H7 (cell line): ENCODE results near the gene CENPU. TPM values are rescaled to one million over a fixed set of nuclear protein-coding genes. Genes with fewer than 3 reads are reported as not detected.

Experiments used
- DNase-seq: peaks from one replicate; pipeline ENCODE4 v3.0.0; 2012
- H3K27me3 ChIP-seq: 2 replicates; pipeline ENCODE4 v1.6.0; 2011; ENCODE audit warnings: mild to moderate bottlenecking, low read length; ENCODE audit not compliant: control insufficient read depth, insufficient read depth
- H3K36me3 ChIP-seq: replicated peaks from 2 replicates; pipeline ENCODE4 v1.5.1; 2011; ENCODE audit warnings: low read length; ENCODE audit not compliant: control insufficient read depth, insufficient read depth
- H3K4me3 ChIP-seq: 2 replicates; pipeline ENCODE4 v1.5.1; 2011; ENCODE audit warnings: low read depth, mild to moderate bottlenecking, control low read depth, low read length, moderate library complexity; ENCODE audit not compliant: insufficient read depth
- total RNA-seq: library from RNA; depleted of rRNA; stranded (reverse); fragments of >200 nt; shearing (Covaris generic); gene quantifications from 2 replicates; pipeline ENCODE4 v1.2.3, GENCODE V29; 2014

Gene CENPU
- total RNA-seq, 1 experiment from 2014 or later, result 74.8 TPM

DNA sequence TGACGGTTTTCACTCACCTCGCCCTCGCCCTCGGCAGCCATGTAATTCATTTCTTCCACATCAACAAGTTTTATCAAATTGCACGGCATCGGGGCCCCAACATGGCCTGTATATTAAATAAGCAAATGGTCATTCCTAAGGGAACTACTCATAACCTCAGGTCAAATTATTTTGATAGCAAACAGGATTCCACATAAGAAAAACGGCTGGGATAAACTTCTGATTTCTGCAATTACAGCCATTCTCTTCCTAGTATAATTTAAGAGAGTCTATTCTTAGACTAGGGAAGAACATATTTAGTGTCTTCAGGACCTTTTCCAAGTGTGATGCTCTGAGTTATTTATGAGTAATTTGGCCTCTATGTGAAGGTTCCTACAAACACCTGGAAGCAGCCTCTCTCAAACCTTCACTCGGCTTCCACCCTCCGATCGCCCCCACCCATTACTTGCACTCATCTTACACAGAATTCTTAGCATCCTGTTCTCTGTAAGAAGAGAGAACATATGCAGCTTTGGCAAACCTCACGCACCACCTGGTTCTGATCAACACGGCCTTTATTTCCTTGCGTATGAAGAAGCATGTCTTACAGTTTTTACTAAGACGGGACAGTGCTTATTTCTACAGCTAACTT is 29.4 kb upstream of the CENPU start:
- H3K36me3 ChIP-seq, result no peaks in the 10 kb centered on the region
- H3K4me3 ChIP-seq, result no peak overlapping the region
- DNase-seq, result no peak
- H3K27me3 ChIP-seq, result no peaks in the 10 kb centered on the region

- Histone ChIP-seq H3K36me3 (no peaks in the 10 kb centered on the region), H3K4me3 (no peak overlapping the region)
Measured at GRCh38 chr4:184762100-184762499, 28.2 kb upstream of the CENPU start.

GRCh38 chr4:184760681-184761080 is 26.8 kb upstream of the CENPU start:
- Histone ChIP-seq H3K4me3 (no peak overlapping the region), H3K36me3 (no peaks in the 10 kb centered on the region), H3K27me3 (no peaks in the 10 kb centered on the region)
- DNase-seq, result no peak

More at GRCh38 chr4:184762100-184762499, 28.2 kb upstream of the CENPU start:
- DNase-seq, result no peak
- no peaks in the 10 kb centered on the region for H3K27me3 ChIP-seq

GRCh38 chr4:184757810-184758209 is 23.9 kb upstream of the CENPU start:
- Histone ChIP-seq H3K36me3 (no peaks in the 10 kb centered on the region), H3K27me3 (no peaks in the 10 kb centered on the region), H3K4me3 (no peak overlapping the region)
- DNase-seq, result no peak

GRCh38 chr4:184756399-184756798 is 22.5 kb upstream of the CENPU start:
- Histone ChIP-seq H3K36me3 (no peaks in the 10 kb centered on the region), H3K4me3 (no peak overlapping the region), H3K27me3 (no peaks in the 10 kb centered on the region)
- DNase-seq, result no peak

DNA sequence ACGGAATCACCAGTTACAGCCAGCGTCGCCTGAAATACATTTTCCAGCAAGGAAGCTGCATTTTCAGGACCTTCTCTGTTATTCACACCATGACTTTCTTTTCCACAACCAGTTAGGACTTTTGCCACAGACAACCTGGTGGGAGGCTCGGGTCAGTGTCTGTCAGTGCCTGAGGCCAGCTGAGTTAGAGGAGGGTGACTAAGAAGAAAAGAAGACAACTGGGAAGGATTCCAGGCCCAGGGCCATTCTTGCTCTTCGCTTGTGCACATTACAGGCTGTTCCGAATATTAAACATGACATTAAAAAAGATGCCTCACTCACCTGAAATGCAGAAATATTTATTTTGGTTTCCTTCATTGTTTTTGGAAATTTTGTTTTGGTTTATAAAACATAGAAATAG is 21.4 kb upstream of the CENPU start:
- Histone ChIP-seq H3K27me3 (no peaks in the 10 kb centered on the region), H3K4me3 (no peak overlapping the region), H3K36me3 (no peaks in the 10 kb centered on the region)
- no peak for DNase-seq

GRCh38 chr4:184752496-184753275 is 18.8 kb upstream of the CENPU start:
- Histone ChIP-seq H3K4me3 (no peak overlapping the region), H3K27me3 (no peaks in the 10 kb centered on the region), H3K36me3 (no peaks in the 10 kb centered on the region)
- DNase-seq, result no peak

GRCh38 chr4:184751585-184751956 is 17.7 kb upstream of the CENPU start:
- H3K27me3 ChIP-seq, result no peaks in the 10 kb centered on the region
- H3K4me3 ChIP-seq, result no peak overlapping the region
- no peak for DNase-seq
- H3K36me3 ChIP-seq, result no peaks in the 10 kb centered on the region

GRCh38 chr4:184750926-184751584 is 17.2 kb upstream of the CENPU start:
- no peaks in the 10 kb centered on the region for H3K36me3 ChIP-seq
- no peaks in the 10 kb centered on the region for H3K27me3 ChIP-seq
- no peak for DNase-seq
- no peak overlapping the region for H3K4me3 ChIP-seq

DNA sequence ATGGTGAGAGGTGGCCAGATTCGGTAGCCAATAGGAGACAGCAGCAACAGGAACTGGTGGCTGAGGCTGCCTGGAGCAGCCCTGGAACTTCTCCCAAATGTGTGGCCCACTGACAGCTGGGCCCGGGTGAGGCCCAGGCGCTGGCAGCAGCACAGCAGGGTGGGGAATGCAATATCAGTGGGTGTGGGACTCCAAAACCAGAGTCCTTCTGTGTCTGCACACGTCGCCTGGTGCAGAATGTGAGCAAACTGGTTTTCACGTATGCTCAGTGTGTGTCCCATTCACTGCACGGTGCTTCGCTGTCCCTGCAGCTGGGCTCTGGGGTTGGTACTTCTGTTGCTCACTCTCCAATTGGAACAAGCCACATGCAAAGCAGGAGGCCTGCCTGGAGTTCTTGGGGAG is 14.4 kb upstream of the CENPU start:
- H3K27me3 ChIP-seq, result no peaks in the 10 kb centered on the region
- no peaks in the 10 kb centered on the region for H3K36me3 ChIP-seq
- DNase-seq, result peak; percentile 66
- H3K4me3 ChIP-seq, result no peak overlapping the region

- H3K27me3 ChIP-seq, result no peaks in the 10 kb centered on the region
- H3K36me3 ChIP-seq, result no peaks in the 10 kb centered on the region
- H3K4me3 ChIP-seq, result no peak overlapping the region
- DNase-seq, result peak; percentile 45
Measured at GRCh38 chr4:184747034-184747830, 13.3 kb upstream of the CENPU start.

DNA sequence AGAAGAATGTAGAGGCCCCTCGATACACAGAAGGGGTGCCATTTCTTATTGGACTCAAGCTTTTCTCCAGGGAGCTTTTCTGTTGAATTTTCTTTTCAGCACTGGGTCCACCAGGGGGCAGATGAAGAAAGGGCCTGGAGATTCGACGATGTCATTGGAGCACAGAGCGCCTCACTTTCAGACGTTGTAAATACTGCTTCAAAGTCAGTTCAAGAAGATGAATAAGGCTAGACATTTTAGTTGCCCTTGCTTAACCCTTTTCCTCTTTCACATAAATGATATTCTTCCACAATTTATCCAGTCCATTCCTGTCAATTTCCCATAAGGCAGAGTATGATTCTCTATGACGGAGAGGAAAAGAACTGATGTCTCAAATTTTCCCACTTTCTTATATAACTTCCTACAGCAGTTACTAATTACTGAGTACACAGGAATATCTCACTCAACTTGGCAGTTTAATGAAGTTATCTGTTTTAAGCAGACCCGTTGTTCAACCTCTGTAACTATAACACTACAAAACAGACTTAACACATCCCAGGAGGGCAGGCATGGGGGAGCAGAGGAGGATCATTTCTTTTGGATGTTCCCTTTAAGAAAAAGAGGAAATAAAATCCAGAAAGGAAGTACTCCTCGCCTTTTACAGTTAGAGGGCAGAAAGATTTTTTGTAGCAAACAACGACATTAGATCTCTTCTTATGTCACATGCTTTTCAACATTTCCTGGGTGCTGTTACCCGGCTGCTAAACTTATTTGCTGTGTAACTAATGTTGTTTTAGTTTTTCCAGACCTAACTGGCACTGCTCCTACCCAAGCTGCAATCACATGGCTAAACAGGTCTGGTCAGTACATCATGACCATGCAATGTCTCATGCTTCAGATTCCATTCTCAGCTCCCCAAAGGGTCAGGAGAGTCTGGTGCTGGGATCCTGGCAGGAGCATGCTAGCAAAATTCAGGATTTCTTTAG is 12.2 kb upstream of the CENPU start:
- DNase-seq, result peak; percentile 82
- no peaks in the 10 kb centered on the region for H3K27me3 ChIP-seq
- H3K36me3 ChIP-seq, result no peaks in the 10 kb centered on the region
- no peak overlapping the region for H3K4me3 ChIP-seq

DNA sequence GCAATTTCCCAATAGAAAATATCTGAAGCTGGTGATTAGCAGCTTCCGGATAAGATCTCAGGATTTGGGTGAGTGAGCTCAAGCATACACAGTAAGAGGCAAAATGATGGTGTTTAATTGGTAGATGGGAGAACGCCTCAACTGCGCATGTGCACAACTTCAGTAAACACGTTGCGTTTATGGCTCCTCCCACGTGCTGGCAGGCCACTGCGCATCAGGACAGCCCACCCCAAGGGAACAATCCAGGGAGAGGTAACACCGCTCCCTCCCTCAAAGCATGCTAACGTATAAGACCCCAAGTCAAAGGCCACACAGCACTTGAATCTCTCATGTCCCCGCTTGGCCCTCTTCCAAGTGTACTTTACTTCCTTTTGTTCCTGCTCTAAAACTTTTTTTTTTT is 10.3 kb upstream of the CENPU start:
- DNase-seq, result no peak
- H3K36me3 ChIP-seq, result no peaks in the 10 kb centered on the region
- H3K4me3 ChIP-seq, result no peak overlapping the region
- no peaks in the 10 kb centered on the region for H3K27me3 ChIP-seq

- no peaks in the 10 kb centered on the region for H3K36me3 ChIP-seq
- H3K4me3 ChIP-seq, result no peak overlapping the region
- no peaks in the 10 kb centered on the region for H3K27me3 ChIP-seq
- no peak for DNase-seq
Measured at GRCh38 chr4:184743650-184744049, 9.8 kb upstream of the CENPU start.
